ENCODE results near the gene POLE2. TPM values are rescaled to one million over a fixed set of nuclear protein-coding genes. Genes with fewer than 3 reads are reported as not detected.

POLE2 gene
- total RNA-seq, 3 donors from 2014 or later (not counting 1 experiment from before 2014, with no cell fraction given) = 3.0 to 4.5 (median 4.1) TPM

- intact Hi-C loops (cut with micrococcal nuclease) = loop anchor here (10.0 kb wide), 1 partner anchor 691 kb away; the partner anchor contains the start of genes DMAC2L and L2HGDH
- H3K27me3 ChIP-seq (ENCODE audit: control insufficient read depth, insufficient read depth, low read length) = no peaks in the 10 kb centered on the region
- H3K9me3 ChIP-seq (ENCODE audit: control insufficient read depth, insufficient read depth, low read length) = no peaks in the 10 kb centered on the region
- no peak overlapping the region for H3K4me3 ChIP-seq (ENCODE audit: low read length)
- TF ChIP-seq CTCF (IDR thresholded peaks at IDR 0.05) = no peak
- Mint-ChIP-seq H3K27me3 (ENCODE audit: low read depth in 2 of 2) (no peaks in the 10 kb centered on the region), H3K9me3 (no peaks in the 10 kb centered on the region), H3K4me1 (peaks cover 41 to 53% of the 10 kb centered on the region in 2 donors), H3K36me3 (peaks cover 6% of the 10 kb centered on the region), H3K27ac (peak overlapping the region; percentile 76 to 99), H3K4me3 (no peak overlapping the region)
- WGBS (ENCODE audit: insufficient coverage) = 83% methylated on average over 2 of the region's 3 CpGs
- DNase-seq = no peak
- H3K36me3 ChIP-seq (ENCODE audit: control insufficient read depth, insufficient read depth, low read length) = peaks cover 8% of the 10 kb centered on the region
- peak overlapping the region; percentile 24 for H3K27ac ChIP-seq (ENCODE audit: low read length)
- ATAC-seq = no peak
- peaks cover 25% of the 10 kb centered on the region for H3K4me1 ChIP-seq (ENCODE audit: control insufficient read depth, insufficient read depth, low read length)
These were observed 64.6 kb downstream of the POLE2 start for GRCh38 chr14:49623387-49623786.

GRCh38 chr14:49622022-49622607, 65.9 kb downstream of the POLE2 start:
- Histone ChIP-seq H3K9me3 (ENCODE audit: control insufficient read depth, insufficient read depth, low read length) (no peaks in the 10 kb centered on the region), H3K4me3 (ENCODE audit: low read length) (peak overlapping the region; percentile 83), H3K4me1 (ENCODE audit: control insufficient read depth, insufficient read depth, low read length) (peaks cover 29% of the 10 kb centered on the region), H3K36me3 (ENCODE audit: control insufficient read depth, insufficient read depth, low read length) (peaks cover 21% of the 10 kb centered on the region), H3K27ac (ENCODE audit: low read length) (peak overlapping the region; percentile 27), H3K27me3 (ENCODE audit: control insufficient read depth, insufficient read depth, low read length) (no peaks in the 10 kb centered on the region)
- H3K36me3 Mint-ChIP-seq = peaks cover 12% of the 10 kb centered on the region
- intact Hi-C loops (cut with micrococcal nuclease) = loop anchor here (10.0 kb wide), 1 partner anchor 693 kb away; the partner anchor contains the start of genes DMAC2L and L2HGDH
- DNase-seq (no peak), ATAC-seq (no peak)
- TF ChIP-seq CTCF (IDR thresholded peaks at IDR 0.05) = no peak
- WGBS (ENCODE audit: insufficient coverage) = 54% methylated on average over 3 of the region's 3 CpGs
- peak overlapping the region; percentile 99 for H3K27ac Mint-ChIP-seq
- peaks cover 43 to 58% of the 10 kb centered on the region in 2 donors for H3K4me1 Mint-ChIP-seq
- peak overlapping the region; percentile 98 for H3K4me3 Mint-ChIP-seq
- no peaks in the 10 kb centered on the region for H3K27me3 Mint-ChIP-seq (ENCODE audit: low read depth in 2 of 2)
- H3K9me3 Mint-ChIP-seq = no peaks in the 10 kb centered on the region

GRCh38 chr14:49621114-49621881, 66.7 kb downstream of the POLE2 start:
- 3% methylated on average over 65 of the region's 65 CpGs for WGBS (ENCODE audit: insufficient coverage)
- Mint-ChIP-seq H3K4me1 (peaks cover 41 to 58% of the 10 kb centered on the region in 2 donors), H3K27me3 (ENCODE audit: low read depth in 2 of 2) (no peaks in the 10 kb centered on the region), H3K36me3 (peaks cover 12% of the 10 kb centered on the region), H3K27ac (peak overlapping the region; percentile 99), H3K4me3 (peak overlapping the region; percentile 98), H3K9me3 (no peaks in the 10 kb centered on the region)
- no peak for TF ChIP-seq CTCF (IDR thresholded peaks at IDR 0.05)
- intact Hi-C loops (cut with micrococcal nuclease) = loop anchor here (2.0 to 10.0 kb wide), 2 partner anchors 72 to 694 kb away; partner anchors contain the start of genes DMAC2L, KLHDC1 and L2HGDH
- H3K4me1 ChIP-seq (ENCODE audit: control insufficient read depth, insufficient read depth, low read length) = peaks cover 29% of the 10 kb centered on the region
- H3K27ac ChIP-seq (ENCODE audit: low read length) = peak overlapping the region; percentile 95
- H3K27me3 ChIP-seq (ENCODE audit: control insufficient read depth, insufficient read depth, low read length) = no peaks in the 10 kb centered on the region
- ATAC-seq = peak; percentile 21 to 50 (median 24)
- peak overlapping the region; percentile 83 for H3K4me3 ChIP-seq (ENCODE audit: low read length)
- DNase-seq = peak in 1 of 2 donors; percentile 33
- H3K36me3 ChIP-seq (ENCODE audit: control insufficient read depth, insufficient read depth, low read length) = peaks cover 23% of the 10 kb centered on the region
- no peaks in the 10 kb centered on the region for H3K9me3 ChIP-seq (ENCODE audit: control insufficient read depth, insufficient read depth, low read length)
